Stimulated activated CD8-positive, alpha-beta memory T cell treated with anti-CD3 and anti-CD28 coated beads, Interleukin-15, amount 100 ng/mL, for 4 hours (primary cell): ENCODE data around the gene USP34.
"Not testable (repeated sequence)": the region's sequence is repeated elsewhere in the genome, so short reads cannot be mapped to it uniquely, and the experiment has no call there.

Experiments used
- DNase-seq, 2 donors: peaks; one replicate each; pipeline ENCODE4 v3.0.0-alpha.2; 2020; ENCODE audit warnings: low read depth in 2 of 2

USP34 gene

DNA sequence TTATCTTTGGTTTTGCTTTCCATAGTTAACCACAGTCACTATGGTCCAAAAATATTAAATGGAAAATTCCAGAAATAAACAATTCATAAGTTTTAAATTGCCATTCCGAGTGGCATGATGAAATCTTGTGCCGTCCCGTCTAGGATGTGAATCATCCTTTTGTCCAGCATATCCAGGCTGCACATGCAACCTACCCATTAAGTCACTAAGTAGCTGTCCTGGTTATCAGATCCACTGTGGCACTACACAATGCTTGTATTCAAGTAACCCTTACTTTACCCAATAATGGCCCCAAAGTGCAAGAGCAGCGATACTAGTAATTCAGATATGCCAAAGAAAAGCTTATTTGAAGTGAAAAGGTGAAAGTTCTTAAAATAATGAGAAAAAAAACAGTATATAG lies 10.7 kb downstream of the USP34 start:
- no peak for DNase-seq

DNA sequence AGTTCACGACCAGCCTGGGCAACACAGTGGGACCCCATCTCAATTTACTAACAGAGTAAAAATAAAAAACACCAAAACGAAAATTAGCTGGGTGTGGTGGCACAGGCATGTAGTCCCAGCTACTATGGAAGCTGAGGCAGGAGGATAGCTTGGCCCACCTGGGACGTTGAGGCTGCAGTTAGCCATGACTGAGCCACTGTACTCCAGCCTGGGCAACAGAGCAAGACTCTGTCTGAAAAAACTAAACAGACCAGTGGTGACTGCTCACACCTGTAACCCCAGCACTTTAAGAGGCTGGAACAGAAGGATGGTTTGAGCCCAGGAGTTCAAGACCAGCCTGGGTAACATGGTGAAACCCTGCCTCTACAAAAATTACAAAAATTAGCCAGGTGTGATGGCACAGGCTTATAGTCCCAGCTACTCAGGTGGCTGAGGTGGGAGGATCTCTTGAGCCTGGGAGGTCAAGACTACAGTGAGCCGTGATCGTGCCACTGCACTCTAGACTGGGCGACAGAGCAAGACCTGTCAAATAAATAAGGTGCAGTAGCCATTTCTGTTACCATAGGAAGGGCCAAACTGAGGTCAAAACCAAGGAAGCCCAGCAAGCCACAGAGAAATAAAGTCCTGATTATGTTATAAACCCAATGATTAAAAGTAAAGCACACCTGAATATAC lies 14.0 kb downstream of the USP34 start:
- DNase-seq: no peak

DNA sequence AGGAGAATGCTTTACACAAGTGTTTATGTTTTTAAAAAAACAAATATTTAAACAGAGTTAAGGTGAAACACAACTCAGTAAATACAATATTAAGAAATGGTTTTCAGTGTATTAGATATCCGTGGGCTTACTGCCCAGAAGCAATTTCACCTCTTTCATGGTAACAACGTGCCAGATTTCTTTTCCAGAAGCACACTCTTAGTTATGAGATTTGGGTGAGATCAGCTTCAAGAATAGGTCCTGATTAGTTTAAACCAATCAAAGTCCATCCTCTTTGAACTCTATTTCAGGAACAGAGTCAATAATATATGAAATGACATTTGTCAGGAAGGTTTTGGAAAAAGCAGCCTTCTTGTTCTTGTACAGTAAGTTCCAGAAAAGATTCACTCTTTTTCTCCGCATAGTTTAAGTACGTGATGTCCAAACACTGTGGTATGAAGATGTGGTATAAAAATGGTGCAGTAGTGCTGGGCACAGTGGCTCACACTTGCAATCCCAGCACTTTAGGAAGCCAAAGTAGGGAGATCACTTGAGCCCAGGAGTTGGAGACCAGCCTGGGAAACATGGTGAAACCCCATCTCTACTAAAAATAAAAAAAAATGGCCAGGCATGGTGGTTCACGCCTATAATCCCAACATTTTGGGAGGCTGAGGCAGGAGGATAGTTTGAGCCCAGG lies 14.7 kb downstream of the USP34 start:
- DNase-seq: no peak

DNA sequence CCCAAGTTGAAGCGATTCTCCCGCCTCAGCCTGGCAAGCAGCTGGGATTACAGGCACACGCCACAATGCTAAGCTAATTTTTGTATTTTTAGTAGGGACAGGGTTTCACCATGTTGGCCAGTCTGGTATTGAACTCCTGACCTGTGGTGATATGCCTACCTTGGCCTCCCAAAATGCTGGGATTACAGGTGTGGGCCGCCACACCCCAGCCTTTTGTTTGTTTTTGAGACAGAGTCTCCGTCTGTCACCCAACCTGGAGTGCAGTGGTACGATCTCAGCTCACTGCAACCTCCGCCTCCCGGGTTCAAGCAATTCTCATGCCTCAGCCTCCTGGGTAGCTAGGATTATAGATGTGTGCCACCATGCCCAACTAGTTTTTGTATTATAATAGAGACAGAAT lies 15.9 kb downstream of the USP34 start:
- DNase-seq: not testable (repeated sequence)

DNA sequence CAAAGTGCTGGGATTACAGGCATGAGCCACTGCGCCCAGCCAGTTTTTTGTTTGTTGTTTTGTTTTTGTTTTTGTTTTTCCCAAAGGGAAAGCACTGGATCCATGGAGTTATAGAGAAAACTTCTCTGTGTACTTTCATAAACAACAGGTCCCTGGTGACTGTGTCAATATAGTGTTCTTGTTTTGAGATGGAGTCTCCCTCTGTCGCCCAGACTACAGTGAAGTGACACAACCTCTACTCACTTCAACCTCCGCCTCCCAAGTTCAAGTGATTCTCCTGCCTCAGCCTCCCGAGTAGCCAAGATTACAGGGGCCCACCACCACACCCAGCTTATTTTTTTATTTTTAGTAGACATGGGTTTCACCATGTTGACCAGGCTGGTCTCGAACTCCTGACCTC lies 16.5 kb downstream of the USP34 start:
- no peak for DNase-seq

DNA sequence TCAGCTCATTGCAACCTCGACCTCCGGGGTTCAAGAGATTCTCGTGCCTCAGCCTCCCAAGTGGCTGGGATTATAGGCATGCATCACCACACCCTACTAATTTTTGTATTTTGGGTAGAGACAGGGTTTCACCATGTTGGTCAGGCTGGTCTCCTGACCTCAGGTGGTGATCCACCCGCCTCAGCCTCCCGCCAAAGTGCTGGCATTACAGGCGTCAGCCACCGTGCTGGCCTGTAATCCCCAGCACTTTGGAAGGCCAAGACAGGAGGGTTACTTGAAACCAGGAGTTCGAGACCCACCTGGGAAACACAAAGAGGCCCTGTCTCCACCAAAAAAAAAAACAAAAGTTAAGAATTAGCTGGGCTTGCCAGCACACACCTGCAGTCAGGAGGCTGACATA lies 18.5 kb downstream of the USP34 start:
- no peak for DNase-seq

DNA sequence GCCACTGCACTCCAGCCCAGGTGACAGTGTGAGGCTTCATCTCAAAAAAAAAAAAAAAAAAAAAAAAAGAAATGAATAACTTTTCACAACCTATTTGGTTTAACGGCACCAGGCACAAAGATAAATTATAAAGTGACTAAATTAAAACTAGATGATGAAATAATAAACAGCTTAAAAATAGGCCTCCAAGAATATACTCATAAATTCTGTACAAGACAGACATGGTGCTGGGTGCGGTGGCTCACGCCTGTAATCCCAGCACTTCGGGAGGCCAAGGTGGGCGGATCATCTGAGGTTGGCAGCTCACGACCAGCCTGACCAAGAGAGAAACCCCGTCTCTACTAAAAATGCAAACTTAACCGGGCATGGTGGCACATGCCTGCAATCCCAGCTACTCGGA lies 19.7 kb downstream of the USP34 start:
- no peak for DNase-seq

DNA sequence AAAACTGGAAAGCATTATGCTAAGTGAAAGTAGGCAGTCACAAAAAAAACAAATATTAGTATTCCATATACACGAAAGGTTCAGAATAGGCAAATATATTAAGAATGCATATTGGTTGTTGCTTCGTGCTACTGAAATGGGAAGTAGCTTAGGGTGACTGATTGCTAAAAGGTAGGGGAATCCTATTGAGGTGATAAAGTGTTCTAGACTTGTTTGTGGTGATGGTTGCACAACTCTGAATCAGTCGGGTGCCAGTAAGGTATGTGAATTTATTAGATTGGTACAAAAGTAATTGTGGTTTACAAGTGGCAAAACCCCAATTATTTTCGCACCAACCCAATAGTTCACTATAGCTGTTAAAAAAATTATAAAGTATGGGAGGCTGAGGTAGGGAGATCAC lies 20.7 kb downstream of the USP34 start:
- DNase-seq: no peak

DNA sequence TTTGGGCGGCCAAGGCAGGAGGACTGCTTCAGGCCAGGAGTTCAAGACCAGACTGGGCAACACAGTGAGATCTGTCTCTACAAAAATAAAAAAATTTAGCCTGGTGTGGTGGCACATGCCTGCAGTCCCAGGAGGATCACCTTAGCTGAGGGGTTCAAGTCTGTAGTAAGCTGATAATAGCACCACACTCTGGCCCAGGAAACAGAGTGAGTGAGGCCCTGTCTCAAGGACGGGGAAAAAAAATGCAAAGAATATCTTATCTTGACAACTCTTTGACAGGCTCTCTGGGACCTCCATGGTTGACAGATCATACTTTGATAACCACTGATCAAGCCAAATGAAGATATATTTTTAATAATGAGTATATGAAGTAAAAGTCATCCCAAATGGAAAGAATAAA lies 22.7 kb downstream of the USP34 start:
- DNase-seq: no peak

DNA sequence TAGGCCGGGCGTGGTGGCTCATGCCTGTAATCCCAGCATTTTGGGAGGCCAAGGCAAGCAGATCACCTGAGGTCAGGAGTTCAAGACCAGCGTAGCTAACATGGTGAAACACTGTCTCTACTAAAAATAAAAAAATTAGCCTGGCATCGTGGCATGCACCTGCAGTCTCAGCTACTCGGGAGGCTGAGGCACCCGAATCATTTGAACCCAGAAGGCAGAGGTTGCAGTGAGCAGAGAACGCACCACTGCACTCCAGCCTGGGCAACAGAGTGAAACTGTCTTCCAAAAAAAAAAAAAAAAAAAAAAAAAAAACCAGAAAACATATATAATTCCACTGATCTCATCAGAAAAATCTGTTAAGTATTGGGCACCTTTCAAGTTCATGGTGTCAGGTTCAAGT lies 23.9 kb downstream of the USP34 start:
- not testable (repeated sequence) for DNase-seq

DNA sequence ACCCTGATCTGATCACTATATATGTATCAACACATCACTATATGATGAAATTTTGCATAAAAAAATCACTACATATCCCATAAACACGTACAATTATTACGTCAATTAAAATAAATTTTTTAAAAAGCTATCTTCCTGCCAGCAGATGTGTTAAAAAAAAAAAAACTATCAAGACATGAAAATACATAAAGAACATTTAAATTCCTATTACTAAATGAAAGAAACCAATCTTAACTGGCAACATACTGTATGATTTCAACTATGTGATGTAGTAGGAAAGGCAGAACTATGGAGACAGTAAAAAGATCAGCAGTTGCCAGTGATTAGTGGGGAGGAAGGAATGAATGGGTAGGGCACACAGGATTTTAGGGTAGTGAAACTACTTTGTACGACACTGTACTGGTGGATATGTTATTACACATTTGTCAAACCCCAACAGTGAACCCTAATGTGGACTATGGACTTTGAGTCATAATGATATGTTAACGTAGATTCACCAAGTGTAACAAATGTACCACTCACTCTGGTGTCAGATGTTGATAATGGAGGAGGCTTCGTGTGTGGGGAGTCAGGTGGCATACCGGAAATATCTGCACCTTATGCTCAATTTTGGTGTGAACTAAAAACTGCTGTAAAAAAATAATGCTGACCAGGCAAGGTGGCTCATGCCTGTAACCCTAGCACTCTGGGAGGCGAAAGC lies 27.4 kb downstream of the USP34 start:
- DNase-seq: no peak

DNA sequence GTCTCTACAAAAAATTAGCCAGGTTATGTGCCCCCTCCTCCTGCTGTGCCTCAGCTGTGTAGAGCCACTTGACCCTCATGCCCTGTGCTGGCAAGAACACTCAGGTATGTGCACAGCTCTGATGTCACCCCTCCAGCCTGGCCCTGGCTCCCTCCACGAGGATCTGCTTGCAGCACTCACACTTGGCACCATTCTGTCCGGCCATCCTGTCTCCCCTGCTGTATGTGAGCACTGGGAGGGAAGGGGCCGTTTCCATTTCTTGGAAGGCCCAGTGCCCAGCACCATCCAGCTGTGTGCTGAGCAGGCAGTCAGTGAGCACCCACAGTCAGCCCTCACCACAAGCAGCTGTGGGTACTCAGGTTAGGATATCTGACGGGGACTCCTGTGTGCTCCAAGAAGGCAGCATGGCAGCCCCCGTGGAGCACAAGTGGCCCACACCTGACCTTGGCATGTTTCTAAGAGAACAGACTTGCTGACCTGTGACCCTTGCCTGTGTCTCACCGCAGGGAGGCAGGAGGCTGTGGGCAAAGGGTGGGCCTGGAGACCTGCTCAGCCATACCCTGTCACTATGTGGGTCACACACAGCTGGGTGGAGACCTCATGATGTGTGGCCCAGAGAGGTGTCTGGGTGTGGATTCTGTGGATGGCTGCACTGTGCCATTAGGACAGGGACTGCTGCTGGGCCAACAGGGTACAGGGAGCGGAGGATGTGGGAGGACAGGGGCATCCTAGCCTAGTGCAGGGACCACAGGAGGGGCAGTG lies 31.5 kb downstream of the USP34 start:
- DNase-seq: no peak

DNA sequence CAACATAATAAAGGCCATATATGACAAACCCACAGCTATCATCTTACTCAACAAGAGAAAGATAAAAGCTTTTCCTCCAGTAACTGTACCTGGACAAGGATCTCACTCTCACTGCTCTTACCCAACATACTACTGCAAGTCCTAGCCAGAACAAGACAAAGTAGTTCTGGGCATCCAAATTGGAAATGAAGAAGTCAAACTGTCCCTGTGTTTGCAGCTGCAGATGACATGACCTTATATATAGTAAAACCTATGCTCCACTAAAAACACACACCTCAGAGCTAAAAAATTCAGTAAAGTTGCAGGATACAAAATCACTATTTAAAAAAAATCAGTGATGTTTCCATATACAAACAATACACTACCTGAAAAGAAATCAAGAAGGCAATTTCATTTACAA lies 32.2 kb downstream of the USP34 start:
- no peak for DNase-seq

DNA sequence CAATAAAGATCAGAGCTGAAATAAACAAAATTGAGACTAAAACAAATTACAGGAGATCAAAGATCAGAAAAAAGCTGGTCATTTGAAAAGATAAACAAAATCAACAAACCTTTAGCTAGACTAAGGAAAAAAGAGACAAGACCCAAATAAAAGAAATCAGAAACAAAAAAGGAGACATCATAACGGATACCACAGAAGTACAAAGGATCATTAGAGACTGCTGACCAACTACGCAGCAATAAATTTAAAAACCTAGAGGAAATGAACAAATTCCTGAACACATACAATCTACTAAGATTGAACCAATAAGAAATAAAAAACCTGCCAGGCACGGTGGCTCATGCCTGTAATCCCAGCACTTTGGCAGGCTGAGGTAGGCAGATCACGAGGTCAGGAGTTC lies 33.7 kb downstream of the USP34 start:
- no peak for DNase-seq

DNA sequence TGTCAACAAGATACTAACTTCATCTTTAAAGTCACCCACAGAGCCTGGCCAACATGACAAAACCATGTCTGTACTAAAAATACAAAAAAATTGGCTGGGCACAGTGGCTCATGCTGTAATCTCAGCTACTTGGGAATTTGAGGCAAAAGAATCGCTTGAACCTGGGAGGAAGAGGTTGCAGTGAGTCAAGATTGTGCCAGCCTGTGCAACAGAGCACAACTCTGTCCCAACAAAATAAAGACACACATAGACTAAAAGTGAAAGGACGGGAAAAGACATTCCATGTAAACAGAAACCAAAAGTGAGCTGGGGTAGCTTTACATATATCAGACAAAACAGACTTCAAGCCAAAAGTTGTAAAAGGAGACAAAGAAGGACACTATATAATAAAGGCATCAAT lies 34.8 kb downstream of the USP34 start:
- no peak for DNase-seq

DNA sequence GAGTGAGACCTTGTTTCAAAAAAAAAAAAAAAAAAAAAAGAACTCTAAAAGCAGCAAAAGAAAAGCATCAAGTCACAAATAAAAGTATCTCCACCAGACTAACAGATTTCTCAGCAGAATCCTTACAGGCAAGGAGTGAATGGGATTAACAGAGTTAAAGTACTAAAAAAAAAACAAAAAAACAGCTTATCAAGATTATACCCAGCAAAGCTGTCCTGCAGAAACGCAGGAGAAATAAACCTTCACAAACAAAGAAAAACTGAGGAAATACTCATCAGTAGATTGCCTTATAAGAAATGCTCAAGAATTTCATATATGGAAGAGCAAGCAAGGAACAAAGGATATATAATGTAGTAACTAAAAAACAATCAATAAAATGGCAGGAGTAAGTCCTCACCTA lies 35.6 kb downstream of the USP34 start:
- no peak for DNase-seq

DNA sequence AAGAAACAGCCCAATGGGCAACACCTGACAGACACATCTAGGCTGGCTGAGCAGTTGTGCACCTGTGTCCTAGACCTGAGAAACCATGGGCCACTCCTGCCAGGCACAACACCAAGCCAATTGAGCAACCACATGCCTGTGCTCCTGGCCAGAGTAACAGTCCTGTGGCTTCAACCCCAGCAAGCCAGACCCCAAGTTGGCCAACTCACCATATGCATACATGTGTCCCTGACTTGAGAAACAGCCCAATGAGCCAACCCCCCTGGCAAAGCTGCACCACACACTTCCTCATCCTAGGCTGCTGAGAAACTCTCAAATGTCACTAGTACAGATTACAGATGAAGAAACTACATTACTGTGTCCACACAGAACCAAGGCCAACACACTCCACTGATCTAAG lies 36.6 kb downstream of the USP34 start:
- no peak for DNase-seq

DNA sequence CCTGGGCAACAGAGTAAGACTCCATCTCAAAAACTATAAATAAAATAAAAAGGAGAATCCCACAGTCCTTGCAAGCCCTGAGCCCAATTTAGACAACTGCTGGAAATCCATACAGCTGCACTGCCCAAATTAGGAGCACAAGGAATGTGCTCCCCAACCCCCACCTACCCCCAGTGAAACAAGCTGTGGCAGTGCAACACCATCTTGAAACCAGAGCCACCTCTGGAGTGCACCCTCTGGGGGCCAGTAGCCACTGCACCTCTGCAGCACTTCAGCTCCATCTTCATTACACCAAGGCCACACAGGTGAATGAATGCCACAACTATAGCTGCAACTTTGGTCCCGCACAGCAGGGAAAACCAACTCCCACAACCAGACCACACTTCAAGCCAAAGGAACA lies 37.3 kb downstream of the USP34 start:
- DNase-seq: no peak

DNA sequence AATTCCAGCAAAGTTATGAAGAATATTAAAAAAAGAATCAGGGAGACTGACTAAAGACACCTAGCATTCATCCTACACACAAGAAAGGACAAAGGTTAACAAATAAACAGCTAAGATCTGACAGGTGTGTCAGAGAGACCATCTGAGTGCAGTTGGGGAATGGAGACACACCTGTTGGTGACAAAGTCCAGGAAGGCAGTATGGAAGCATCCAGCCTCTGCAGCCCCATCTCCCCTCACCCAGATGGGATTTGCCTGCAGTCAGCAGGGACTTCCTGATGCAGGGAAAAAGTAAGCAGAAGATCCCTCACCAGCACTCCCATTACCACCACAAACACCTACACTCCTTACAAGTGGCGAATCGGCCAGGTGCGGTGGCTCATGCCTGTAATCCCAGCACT lies 37.9 kb downstream of the USP34 start:
- no peak for DNase-seq

DNA sequence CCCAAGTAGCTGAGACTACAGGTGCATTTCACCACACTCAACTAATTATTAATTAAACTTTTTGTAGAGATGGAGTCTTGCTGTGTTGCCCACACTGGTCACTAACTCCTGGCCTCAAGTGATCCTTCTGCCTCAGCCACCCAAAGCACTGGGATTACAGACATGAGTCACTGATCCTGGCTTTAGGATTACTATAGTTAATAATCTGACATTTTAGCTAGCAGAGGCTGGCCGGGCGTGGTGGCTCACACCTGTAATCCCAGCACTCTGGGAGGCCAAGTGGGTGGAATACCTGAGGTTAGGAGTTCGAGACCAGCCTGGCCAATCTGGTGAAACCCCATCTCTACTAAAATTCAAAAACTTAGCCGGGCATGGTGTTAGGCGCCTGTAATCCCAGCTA lies 39.5 kb downstream of the USP34 start:
- no peak for DNase-seq

DNA sequence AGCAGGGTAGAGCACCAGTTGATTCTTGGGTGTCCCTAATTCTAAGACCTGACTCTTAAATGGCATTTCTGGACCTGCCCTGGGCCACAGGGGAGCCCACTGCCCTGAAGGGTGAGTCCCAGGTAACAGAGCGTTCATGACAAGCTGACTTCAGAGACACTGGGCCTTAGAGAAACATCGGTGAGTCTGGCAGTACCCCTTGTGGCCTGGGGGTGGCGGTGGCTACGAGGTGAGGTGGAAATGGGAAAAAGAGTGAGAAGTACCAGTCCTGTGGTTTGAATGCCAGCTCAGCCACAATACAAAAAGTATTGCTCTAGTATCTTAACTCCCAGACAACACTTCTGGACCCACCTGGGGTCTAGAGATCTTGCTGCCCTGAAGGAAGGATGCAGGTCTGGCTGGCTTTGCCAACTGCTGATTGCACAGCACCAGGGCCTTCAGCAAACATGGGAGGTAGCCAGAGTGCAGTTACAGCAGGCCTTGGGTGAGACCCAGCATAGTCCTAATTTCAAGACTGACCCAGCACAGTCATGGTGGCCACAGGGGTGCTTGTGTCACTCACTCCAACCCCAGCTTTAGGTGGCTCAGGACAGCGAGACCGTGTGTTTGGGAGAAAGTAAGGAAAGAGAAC lies 44.5 kb downstream of the USP34 start:
- peak; percentile 30 to 54 for DNase-seq

DNA sequence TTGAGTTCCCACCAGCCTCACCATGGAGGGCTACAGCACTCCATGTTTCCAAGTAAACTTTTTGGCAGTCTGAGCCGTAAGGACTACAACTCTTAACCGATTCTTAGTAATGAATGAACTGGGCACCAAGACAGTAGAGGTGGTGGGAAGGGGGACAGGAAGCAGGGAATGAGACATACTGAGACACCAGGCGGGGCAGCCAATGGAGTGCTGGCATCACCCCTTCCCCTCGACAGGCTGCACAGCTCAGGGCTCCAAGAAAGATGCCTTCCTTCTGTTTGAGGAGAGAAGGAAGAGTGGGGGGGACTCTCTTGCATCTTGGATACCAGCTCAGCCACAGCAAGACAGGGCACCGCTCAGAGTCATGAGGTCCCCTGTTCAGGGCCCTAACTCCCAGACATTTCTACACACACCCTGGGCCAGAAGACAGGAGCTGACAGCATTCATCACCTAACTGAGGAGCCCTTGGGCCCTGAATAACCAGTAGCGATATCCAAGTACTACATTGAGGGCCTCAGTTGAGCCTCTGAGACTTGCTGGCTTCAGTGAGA lies 45.2 kb downstream of the USP34 start:
- DNase-seq: no peak
